Esophagus squamous epithelium (tissue), 4 donors: ENCODE results near the gene POC1B.

Experiments
- POLR2A ChIP-seq, 4 donors: fragments of 450-650 bp; IDR thresholded peaks; one replicate each; pipeline ENCODE4 v1.6.1; 2017; ENCODE audit warnings: antibody characterized with exemption in 4 of 4, mild to moderate bottlenecking in 4 of 4, moderate library complexity in 3 of 4
- TF ChIP-seq, protein P1 (sequence below), 6 experiments: fragments of 450-650 bp in 4 of 6; fragments of 200-600 bp in 2 of 6; sonication (generic) in 2 of 6; IDR thresholded peaks; one replicate each; pipeline ENCODE4 v1.5.1; 2016 to 2019; ENCODE audit warnings: antibody characterized with exemption in 6 of 6, mild to moderate bottlenecking in 4 of 6, moderate library complexity in 4 of 6

DNA sequence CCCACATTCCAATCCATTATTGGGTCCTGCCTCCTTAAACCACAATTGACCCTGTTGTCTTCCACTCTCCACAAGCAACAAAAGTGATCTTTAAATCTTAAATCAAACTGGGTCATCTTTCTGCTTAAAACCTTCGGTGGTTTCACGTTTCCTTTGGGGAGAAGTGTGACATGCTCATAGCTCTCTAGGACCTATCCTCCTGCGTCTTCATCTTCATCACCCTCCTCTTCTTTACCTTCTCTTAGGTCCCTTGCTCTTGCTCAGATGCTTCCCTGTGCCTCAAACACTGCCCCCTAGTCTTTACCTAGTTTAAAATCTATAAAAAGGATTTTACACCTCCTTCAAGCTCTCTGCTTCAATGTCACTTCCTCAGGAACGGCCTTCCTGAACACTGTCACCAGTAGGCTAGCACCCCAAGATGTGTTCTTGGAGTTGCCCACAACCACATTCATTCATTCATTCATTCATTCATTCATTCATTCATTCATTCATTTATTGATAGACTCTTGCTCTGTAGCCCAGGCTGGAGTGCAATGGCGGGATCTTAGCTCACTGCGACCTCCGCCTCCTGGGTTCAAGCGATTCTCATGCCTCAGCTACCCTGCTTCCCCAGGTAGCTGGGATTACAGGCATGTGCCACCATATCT lies 48.1 kb downstream of the POC1B start:
- TF ChIP-seq, protein P1, sequence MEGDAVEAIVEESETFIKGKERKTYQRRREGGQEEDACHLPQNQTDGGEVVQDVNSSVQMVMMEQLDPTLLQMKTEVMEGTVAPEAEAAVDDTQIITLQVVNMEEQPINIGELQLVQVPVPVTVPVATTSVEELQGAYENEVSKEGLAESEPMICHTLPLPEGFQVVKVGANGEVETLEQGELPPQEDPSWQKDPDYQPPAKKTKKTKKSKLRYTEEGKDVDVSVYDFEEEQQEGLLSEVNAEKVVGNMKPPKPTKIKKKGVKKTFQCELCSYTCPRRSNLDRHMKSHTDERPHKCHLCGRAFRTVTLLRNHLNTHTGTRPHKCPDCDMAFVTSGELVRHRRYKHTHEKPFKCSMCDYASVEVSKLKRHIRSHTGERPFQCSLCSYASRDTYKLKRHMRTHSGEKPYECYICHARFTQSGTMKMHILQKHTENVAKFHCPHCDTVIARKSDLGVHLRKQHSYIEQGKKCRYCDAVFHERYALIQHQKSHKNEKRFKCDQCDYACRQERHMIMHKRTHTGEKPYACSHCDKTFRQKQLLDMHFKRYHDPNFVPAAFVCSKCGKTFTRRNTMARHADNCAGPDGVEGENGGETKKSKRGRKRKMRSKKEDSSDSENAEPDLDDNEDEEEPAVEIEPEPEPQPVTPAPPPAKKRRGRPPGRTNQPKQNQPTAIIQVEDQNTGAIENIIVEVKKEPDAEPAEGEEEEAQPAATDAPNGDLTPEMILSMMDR (IDR thresholded peaks at IDR 0.05): no peak
- TF ChIP-seq POLR2A (IDR thresholded peaks at IDR 0.05): no peak
